NCI-H1436 (cell line): ENCODE results near the gene NEURL1B.
"Not testable (repeated sequence)": the region's sequence is repeated elsewhere in the genome, so short reads cannot be mapped to it uniquely, and the experiment has no call there.

Experiments
- DNase-seq: peaks from one replicate; lab custom pipeline; 2025; lab: John Stamatoyannopoulos, UW

NEURL1B gene

GRCh38 chr5:172696171-172696849, 55.2 kb downstream of the NEURL1B start:
- no peak for DNase-seq

GRCh38 chr5:172697123-172698121, 56.4 kb downstream of the NEURL1B start:
- peak; percentile 67 for DNase-seq

DNA sequence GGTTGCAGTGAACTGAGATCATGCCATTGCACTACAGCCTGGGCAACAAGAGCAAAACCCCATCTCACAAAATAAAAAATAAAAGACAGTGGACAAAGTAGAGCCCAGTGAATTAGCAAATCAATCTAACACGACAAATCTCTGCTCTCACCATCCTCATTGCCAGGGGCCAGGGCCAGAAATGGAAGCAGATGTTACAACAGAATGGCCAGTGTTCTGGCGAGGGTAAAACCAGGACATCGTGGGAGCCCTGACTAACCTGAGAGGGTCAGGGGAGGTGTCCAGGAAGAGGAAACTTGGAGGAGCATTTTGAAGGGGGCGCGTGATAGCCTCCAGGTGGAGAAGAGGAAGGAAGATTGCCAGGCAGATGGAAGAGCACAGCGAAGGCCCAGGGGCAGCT, 58.4 kb downstream of the NEURL1B start:
- DNase-seq: no peak

GRCh38 chr5:172699999-172700364, 58.9 kb downstream of the NEURL1B start:
- DNase-seq: no peak

DNA sequence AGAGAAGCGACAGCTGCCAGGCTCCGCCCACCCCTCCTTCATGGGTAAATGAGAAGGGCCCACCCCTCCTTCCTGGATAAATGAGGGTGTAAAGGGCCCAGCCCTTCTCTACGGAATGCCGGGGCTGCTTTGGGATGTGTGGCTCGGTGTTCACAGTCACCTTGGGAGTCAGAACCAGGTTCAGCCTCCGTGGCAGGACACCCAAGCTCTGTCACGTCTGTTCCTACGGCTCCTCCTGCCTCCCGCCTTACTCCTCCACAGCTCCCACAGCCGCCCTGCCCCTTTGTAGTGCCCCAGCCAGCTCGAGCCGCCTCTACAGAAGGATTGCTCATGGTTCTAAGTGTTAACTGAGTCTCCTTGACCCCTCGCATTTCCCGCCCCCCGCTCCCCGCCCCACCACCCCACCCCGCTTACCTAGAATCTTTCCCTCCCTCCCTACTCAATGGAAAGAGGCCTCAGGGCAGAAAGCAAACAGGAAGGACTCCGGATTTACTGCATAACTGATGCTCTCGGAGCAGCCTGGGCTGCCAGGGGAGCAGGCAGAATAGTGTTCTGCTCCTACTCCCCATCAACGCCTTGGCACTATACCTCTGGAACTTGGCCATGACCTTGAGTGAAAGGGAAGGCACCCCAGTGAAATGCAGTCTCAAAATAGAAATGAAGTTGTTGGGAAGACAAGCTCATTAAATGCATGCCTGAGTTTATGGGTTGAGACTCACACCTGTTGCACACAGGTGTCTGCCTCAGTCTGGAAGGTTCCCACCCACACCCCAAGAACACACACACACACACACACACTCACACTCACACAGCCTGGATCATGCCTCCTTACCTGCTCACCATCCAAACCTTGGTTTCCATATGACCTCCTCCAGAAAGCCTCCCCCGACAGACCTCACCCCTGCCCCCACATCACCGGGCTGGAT, 59.6 kb downstream of the NEURL1B start:
- peak; percentile 4 for DNase-seq

DNA sequence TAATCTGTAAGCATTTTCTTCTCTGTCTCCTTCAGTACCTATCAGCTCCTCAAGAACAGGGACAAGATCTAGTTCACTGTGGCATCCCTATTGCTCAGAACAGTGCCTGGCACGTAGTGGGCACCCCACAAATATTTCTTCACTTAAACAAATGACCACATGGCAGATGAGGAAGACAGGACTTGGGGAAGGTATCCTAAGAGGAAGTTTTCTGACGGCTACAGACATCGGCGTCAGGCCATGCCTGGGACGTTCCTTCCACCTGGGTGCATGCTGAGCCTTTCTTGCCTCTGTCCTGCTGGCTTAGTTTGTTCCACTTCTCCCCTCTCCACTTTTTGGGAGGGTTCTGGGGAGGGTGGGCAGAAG, 60.2 kb downstream of the NEURL1B start:
- DNase-seq: no peak

DNA sequence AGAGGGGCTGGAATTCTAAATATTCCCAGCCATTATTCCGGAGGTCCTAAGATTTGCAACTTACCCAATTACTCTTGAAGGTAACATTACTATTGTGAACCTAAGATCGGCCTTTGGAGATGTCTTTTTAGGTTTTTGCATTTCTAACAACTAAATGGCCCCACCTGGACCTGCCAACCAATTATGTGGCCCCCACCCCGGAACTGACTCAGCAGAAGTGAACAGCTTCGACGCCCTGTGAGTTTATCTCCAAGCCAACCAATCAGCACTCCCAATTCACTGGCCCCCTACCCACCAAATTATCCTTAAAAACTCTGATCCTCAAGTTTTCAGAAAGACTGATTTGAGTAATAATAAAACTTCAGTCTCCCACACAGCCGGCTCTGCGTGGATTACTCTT, 62.9 kb downstream of the NEURL1B start:
- no peak for DNase-seq

DNA sequence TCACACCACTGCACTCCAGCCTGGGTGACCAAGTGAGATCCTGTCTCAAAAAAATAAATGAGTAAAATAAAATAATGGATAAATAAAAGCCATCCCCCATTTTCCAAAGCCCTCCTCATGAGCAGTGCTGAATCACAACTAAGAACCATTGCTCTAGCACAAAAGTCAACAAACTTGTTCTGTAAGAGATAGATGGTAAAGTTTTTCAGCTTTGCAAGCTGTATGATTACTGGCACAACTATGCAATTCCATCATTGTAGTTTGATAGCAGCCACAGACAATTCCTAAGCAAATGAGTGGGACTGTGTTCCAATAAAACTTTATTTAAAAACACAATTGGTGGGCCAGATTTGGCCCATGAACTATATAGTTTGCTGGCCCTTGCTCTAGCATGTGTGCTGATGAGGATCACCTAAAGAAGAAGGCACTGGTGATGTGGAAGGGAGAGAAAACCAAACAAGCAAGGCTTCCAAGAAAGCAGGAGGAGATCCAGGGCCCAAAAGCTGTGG, 64.6 kb downstream of the NEURL1B start:
- no peak for DNase-seq

DNA sequence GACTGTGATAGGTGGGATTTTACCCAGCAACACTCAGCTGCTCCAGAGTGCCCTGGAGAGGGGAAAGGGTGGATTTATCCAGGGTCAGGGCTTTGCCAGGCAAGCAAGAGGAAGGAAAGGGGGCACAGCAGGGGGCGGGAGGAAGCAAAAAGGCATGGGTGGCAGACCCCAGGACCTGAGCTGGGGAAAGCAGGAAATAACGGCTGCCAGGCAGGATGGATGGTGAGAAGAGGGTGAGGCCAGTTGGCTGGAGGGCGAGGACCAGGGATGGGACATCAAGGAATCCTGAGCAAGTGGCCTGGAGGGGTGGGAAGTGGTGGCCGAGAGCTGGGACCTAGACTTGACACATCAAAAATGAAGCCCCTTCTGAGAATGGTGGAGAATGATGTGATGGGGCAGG, 65.7 kb downstream of the NEURL1B start:
- DNase-seq: no peak

- DNase-seq: peak; percentile 5
Observed at GRCh38 chr5:172707285-172708182, 66.5 kb downstream of the NEURL1B start.

GRCh38 chr5:172708183-172708505, 67.1 kb downstream of the NEURL1B start:
- DNase-seq: no peak

DNA sequence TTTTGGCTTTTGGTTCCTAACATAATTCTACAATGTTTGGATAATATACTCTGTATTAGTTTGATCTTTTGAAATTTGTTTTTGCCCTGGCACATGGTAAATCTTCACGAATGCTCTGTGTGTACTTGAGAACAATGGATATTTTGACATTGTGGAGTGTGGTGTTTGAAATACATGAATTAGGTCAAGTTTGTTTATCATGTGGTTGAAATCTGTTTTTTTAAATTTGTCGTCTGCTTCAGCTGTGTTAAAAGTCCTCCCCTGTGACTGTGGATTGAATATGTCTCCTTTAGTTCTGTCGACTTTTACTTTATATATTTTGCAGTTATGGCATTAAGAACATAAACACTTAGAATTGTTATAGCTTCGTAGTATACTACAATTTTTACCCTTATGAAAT, 69.6 kb downstream of the NEURL1B start:
- no peak for DNase-seq

DNA sequence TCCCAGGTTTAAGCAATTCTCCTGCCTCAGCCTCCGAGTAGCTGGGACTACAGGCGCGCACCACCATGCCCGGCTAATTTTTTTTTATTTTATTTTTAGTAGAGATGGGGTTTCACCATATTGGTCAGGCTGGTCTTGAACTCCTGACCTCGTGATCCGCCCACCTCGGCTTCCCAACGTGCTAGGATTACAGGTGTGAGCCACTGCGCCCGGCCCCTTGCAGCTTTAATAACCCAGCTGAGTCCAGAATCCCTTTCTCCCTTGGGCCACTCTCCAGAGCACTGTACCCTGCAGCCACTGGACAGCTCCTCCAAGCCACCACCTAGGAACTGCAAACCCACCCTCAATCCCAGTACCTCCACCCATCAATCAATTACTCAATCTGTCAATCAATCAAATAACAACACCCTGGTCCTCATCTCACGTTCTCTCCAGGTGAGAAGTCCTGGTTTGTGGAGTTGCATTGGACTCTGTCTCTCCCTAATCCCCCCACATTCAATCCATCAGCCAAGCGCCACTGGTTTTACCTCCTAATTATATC, 70.3 kb downstream of the NEURL1B start:
- not testable (repeated sequence) for DNase-seq

DNA sequence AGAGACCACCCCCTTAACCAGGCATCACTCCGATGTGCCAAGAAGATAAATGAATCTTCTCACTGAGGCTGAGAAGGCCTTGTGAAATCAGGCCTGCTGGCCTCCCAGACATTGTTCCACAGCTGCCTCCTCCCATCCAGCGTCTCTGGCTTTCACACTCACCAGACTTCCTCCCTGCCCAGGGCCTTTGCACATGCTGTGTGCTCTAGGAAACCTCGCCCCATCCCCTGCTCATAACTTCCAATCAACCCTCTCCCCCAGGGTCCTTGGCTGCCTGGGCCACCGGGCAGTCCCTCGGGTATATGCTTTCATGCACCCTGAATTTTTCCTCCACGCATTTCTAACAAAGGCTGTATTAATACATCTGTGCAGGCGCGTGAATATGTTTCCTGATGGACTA, 71.5 kb downstream of the NEURL1B start:
- DNase-seq: no peak

DNA sequence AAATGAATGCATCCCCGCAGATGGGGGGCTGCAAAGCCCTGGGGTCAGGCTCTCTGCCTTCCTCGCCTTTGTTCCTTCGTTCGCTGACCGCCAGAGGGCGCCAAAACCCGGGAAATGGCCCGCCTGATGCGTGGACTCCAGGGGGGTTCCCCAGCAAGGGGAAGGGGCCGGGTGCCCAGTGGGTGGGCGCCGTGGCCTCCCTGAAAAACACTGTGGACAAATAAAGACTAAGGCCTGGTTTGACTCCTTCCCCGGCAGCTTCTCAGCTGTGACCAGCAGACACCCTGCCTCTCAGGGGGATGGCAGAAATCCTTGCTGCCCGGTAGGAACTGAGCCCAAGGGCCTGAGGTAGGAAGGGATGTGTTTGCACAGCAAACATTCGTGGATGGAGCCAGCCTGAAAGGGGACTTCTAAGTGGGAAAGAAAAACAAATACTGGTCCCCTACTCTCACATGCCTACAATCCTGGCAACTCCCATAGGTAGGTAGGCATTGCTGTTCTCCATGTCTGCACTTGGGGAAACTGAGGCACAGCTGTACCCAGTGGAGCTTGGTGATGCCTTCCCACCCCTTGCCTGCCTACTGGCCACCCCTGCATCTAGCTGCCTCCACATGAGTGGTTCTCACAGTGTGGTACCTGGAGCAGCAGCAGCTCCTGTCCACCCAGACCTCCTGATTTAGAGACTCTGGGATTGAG, 72.2 kb downstream of the NEURL1B start:
- DNase-seq: peak; percentile 10

- DNase-seq: no peak
Observed at GRCh38 chr5:172713809-172714490, 72.9 kb downstream of the NEURL1B start.

- peak; percentile 17 for DNase-seq
Observed at GRCh38 chr5:172714491-172715420, 73.7 kb downstream of the NEURL1B start.

DNA sequence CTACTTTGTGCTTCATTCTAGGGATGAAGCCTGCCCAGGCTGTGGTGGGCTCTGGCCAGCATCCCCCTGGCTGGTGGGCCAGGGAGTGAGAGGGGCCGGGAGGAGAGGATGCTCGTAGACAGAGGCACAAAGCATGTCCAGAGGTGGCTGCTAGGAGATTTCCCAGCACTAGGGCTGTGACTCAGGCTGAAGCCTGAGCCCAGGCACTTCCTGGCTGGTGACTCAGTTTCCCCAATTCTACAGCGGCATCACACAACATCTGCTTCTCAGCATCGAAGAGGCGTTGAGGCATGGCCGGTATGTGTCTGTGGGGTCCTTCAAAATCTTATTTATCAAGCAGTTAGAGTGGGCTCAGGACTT, 74.3 kb downstream of the NEURL1B start:
- no peak for DNase-seq
